Activated CD4-positive, CD25-positive, alpha-beta regulatory T cell treated with anti-CD3 and anti-CD28 coated beads, Interleukin-2, amount 50 U/mL, for 16 hours (primary cell): Measurements from ENCODE around the gene PRKCZ.

ENCODE experiments used
- DNase-seq: peaks from one replicate; pipeline ENCODE4 v3.0.0-alpha.2; 2020; ENCODE audit warnings: low read depth, low spot score

Gene PRKCZ

DNA sequence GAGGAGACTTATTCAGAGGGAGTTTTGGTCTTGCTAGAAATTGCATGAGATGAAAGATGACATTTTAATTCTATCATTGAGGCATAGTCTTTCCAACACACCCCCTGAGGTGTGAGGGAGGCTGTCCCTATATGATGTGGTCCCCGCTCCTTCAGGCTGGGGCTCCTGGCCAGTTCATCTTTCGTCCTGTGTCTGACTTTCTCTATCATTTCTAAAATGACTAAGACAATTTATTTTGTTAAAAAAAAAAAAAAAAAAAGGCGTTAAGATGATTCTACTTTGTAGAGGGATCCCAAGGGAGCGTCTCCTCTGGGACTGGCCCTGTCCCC, 50.5 kb downstream of the PRKCZ start:
- DNase-seq, result no peak

DNA sequence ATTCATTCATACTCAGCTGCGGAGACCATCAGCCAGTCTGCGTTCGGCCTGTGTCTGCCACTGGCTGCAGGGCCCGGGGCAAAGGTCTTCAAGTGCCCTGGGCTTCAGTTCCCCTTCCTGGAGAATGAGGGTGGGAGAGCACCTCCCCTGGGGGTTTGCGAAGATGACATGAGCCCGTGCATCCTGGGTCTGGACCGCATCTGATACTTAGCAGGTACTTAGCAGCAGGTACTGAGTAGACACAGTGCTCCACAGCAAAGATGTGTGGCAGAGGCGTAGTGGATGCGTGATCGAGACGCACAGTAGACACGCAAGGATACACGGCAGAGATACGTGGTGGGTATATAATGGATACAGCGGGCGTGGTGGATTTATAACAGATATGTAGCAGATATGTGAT, 51.3 kb downstream of the PRKCZ start:
- DNase-seq, result no peak

DNA sequence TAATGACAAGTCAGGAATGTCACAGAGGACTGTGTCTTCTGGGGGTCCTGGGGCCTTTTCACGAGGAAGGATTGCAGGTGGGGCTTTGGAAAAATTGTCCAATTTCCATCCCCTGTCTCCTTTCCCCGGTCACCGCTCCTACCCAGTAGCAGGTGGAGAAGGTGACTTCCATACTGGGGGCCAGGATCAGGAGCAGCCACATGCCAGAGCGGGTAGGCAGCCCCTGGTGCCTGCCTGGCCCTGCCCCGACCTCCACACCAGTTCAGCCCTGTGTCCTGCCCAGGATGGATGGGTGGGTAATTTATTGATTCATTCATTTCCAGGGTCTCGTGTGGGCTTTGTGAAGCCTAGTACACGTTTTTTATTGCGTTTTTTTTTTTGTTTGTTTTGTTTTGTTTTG, 51.7 kb downstream of the PRKCZ start:
- no peak for DNase-seq

DNA sequence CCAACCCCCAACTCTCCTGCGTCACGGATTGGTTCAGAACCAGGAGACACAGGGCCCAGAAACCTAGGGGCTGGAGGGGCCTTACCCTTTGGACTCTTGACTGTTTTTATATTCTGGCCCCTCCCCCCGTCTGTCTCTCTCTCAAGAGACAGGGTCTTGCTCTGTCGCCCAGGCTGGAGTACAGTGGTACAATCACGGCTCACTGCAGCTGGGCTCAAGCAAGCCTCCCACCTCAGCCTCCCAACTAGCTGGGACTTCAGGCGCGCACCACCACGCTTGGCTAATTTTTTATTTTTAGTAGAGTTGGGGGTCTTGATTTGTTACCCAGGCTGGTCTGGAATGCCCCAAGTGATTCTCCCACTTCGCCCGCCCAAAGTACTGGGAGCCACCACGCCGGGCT, 52.5 kb downstream of the PRKCZ start:
- no peak for DNase-seq

DNA sequence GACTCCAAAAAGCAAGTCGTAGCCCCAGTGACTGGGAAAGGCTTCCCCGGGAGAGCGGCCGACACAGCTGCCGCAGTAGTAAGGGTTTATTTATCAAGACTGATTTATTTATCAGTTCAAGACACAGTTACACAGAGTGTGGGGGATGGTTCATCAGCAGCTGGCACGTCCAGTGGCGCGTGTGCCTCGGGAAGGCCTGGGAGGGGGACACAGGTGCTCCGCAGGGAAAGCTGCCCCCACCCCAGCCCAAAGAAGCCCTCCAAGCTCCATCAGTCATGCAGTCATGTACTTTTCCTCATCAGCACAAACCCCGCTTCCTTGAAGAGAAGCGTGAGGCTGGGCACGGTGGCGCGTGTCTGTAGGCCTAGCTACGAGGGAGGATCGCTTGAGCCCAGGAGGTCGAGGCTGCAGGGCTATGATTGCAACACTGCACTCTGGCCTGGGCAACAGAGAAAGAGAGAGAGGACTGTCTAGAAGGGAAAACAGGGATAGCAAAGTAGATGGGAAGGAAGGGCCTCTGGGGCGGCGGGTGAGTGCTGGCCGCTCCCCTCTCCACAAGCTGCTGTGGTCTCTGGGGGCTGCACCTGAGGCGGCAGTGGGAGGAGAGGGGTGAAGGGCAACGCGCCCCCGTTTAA, 53.2 kb downstream of the PRKCZ start:
- DNase-seq, result no peak

DNA sequence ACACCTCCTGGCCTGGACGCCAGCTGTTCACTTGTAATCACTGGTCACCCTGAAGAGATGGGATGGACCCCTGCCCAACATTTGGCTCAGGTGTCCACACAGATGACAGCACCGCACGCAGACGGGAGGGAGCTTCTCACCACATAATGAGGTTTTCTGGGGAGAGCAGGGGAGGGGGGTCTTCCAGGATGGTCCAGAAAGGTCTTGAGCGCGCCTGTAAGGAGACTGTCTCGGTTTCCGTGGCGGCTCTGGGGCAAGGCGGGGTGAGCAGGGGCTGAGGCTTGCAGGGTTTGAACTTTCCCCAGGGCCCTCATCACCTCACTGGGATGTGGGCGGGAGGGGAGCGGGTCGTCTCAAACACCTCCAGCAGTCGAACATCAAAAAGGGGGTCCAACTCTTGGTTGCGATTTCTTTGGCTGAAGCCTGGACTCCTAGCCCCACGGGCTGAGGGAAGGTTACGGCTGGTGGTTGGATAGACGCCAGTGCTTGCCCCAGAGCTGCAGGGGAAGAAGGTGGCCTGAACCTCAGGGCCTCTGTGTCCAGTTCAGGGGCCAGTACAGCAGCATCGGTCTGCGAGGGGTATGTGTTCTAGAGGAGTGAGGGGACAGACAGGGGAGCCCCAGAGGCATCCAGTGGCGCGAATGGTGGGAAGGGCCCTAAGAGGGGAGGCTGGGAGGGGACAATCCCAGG, 53.8 kb downstream of the PRKCZ start:
- DNase-seq, result no peak

DNA sequence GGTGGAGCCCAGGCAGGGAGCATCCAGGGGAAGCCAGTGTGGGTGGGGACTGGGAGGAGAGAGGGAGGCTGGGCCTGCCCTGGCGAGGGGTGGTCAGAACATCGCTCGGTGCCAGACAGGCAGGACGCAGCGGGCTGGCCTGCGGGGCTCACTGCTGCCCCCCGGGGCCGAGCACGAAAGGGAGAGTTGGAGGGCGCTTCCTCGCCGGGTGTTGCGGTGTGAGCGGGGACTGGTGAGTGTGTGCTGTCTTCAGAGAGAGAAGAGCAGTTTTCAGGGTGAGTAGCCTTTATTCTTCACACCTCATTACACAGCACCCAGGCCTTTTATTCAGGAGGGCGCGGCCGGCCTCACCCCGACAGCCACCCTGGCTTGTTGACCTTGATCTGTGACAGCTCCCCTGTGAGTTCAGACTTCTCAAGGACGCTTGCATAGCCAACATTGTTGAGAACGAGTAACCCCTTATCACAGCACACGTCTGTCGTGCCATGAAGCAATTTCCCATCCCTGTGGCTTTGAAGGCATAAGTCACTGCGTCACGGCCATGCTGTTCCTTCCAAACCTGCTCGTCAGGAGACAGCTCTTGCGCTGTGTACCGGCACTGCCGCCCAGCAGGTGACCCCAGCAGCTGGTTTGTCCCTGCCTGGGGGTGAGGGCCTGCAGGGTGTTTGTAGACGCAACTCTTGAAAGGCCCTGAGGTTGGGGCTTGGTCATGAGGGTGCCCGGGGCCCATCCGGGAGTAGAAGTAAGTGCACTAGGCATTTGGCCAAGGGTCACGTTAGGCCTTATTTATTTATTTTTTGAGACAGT, 54.6 kb downstream of the PRKCZ start:
- DNase-seq, result no peak

DNA sequence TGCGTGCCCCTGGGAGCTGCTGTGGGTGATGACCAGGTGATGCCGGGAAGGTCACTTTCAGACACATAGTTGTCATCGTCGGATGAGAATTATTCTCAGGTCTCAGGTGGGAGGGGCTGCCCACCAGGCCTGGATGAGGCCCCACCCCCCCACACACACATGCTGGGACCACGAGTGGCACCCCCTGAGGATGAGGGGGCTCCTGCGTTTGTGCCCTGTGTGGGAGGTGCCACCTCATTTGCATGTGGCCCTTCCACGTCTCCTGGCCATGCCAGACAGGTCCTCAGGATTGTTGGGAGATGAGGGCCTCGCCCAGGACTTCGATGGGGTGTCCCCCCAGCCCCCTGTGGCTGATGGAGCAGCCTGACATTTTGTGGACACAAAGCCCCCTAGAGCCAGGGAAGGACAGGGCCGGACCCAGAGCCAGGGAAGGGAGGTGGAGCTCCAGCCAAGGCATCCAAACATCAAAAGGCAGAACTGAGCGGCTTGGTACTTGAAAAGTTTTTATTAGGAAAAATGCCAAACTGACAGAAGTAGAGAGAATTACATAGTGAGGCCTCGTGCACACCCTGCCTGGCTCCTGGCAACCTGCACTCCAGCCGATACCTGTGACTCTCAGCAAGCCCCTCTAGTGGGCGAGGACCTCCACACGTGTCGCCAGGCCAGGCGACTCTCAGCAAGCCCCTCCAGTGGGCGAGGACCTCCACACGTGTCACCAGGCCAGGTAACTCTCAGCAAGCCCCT, 55.7 kb downstream of the PRKCZ start:
- no peak for DNase-seq

DNA sequence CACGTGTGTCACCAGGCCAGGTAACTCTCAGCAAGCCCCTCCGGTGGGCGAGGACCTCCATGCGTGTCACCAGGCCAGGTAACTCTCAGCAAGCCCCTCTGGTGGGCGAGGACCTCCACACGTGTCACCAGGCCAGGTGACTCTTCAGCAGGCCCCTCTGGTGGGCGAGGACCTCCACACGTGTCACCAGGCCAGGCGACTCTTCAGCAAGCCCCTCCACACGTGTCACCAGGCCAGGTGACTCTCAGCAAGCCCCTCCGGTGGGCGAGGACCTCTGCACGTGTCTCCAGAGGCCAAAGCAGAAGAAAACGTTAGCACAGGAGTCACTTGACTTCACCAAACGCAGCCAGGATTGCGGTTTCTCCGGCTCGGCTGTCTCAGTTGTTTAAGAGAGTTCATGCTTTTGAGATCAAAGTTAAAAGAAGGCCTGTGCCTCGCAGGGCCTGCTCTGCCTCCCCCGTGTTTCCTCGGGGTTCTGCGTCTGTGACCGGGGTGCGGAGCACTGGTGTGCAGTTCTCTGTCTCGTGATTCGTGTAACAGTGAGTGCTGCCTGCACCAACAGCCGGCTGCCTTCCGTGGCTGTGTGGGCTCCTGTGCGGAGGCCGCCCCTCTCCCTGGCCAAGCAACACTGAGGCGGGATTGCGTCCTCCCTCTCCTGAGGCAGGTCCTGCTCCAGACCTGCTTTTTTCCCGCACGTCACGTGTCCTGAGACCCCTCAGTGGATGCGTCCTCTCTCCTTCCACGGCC, 56.6 kb downstream of the PRKCZ start:
- DNase-seq, result no peak

DNA sequence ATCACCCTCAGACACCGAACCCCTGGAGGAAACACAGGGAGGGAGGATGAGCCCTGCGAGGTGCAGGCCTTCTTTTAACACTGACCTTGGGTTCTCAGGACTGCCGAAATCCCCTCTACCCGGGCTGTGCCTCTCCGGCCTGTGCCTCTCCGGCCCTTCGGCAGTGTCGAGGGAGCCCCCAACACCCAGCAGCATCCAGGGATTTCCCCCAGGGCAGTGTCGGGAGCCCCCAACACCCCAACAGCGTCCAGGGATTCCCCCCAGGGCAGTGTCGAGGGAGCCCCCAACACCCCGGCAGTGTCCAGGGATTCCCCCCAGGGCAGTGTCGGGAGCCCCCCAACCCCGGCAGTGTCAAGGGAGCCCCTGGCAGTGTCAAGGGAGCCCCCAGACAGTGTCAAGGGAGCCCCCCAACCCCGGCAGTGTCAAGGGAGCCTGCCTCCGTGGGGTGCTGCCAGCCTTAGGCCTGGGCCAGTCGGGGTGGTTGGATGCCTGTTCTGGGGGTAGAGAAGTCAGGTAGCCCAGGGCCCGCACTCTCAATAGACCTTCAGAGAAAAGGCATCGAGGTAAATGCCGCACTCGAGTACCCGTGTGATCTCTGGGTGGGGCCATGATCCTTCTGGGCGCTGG, 57.5 kb downstream of the PRKCZ start:
- no peak for DNase-seq

DNA sequence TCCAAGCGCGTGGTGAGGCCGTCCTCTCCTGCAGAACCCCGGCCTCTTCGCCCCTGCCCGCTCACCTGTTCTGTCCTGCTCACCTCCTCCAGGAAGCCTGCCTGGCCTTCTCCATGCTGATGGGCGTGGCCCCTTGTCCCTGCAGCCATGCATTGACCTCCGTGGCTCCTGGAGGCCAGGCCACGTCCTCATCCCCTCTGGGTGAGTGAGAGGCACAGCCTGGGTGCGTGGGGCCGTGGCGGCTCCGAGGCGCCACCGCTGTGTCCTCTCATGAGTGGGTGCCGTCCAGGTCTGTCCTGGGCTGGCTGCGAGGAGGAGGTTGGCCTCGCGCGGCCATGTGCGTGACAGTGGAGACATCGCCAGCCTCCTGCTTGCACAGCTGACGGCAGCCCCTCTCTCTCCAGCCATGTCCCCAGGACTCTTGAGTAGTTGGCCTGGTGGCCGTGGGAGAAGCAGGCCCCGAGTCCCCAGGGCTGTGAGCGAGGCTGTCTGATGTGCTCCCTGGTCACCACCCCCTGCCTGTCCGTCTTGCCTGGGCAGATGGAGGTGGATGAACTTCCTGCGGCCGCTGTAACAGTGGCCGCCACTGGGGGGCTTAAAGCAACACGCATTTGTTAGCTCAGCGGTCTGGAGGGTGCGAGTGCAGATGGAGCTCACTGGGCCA, 58.1 kb downstream of the PRKCZ start:
- no peak for DNase-seq

DNA sequence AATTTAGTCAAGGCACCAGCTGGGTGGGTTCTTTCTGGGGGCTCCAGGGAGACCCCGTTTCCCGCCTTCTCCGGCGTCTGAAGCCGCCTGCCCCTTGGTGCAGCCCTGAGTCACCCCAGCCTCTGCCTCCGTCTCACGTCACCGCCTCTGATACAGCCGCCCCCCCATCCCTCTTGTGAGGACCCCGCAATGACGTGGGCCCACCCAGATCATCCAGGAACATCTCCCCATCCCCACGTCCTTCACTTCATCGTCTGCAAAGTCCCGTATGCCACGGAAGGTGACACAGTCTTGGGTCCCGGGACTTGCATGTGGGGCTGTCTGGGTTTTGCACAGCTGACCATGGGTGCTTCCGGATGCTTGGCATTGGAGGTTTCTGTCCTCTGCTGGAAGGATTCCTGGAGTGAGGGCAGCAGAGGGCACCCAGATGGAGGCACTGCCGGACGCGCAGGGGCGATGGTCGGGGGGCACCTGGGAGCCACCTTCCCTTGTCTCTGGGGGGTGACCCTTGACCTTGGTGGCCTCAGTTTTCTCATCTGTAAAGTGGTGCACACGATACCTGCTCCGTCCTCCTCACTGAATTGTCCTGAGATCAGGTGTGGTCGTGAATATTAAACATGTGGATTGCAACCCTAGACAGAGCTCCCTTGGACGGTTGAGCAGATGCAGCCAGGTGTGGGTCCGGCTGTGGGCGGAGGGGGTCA, 58.8 kb downstream of the PRKCZ start:
- DNase-seq, result no peak

DNA sequence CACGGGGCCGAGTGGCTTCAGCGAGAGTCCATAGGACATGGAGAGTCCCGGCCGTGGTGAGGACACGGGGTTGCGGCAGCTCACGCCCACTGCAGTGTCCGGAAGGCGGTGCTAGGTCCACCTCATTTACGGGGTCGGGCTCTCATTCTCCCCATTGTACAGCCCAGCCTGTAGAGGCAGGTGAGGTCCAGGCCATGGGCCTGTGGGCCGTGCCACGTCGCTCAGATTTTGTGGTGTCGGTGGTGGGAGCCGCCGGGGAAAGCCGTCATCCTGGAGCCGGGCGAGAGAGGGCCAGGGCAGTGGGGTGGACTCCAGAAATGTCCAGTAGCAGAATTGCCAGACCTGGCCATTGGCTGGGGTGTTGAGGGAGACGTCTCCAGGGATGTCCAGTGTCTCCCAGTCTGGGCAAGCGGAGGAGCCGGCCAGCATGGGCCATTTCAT, 59.4 kb downstream of the PRKCZ start:
- DNase-seq, result no peak

DNA sequence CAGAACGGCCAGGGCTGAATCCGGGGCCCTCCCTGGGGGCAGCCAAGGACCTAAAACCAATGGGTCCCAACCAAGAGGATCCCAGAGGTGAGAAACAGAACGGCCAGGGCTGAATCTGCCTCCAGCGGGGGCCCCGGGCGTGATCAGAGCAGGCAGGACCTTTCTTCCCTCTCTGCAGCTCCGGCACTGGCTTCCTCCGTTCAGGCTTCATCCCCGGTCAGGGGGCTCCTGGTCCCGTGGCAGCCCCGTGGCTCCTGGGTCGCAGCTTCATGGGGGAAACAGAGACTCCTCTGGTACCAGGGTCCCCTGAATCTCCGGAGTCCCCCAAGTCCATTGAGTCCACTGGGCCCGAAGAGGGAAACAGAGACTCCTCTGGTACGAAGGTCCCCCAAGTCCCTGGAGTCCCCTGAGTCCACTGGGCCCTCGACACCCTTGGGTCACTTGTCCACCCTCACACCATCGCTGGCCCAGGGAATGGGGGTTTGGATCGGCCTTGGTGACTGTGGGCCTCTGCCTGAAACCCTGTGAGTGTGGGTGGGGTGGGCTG, 60.1 kb downstream of the PRKCZ start:
- DNase-seq, result no peak

DNA sequence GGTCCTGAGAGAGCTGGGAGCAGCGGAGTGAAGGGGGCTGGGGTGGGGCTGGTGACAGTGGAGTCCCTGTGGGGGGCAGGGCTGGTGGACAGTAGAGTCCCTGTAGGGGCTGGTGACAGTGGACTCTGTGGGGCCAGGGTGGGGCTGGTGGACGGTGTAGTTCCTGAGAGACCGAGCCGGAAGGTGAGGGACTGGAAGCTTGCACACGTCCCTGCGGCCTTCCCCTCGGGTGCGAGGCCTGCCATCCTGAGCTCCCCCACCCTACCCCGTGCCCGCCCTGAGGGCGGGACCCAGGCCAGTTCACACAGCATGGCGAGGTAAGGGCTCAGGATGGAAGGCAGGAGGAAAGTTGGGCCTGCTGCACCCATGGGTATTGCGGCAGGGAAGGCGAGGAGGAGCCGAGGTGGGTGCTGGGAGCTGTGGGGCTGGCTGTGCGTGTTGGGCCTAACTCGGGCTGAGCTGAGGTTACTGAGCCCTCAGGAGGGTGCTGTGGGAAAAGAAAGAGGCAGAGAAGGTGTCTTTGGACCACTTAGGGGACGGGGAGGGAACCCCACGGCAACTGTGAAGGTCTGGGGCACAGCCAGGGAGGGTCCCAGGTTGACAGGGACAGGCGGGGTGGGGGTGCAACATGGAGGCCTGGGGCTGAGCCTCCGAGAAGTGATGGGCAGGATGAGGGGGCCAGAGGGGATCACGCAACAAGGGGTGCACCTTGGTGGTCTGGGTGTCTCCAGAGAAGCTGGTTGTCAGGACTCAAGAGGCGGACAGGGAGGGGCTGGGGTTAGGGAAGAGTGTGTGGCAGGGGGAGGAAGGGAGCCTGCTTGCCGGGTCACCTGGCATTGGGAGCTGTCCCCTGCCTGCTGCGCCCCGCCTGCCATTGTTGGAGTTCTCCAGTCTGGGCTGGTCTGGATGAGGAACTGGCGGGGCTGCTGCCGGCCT, 60.8 kb downstream of the PRKCZ start:
- DNase-seq, result no peak

DNA sequence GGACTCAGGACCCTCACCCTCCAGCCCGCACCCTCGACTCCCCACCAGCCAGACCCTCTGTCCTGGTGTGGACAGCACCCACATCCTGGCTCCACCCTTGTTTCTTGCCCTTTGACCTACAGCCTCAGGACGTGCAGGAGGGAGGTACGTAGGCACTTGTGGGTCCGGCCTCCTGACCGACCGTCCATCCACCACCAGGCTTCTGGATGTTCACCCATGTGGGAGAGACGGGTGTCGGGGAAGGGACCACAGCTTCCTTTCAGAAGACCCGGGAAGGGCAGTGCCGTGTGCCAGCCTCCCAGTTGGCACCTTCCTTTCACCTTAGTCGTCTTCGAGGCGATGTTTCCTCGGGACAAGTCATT, 61.4 kb downstream of the PRKCZ start:
- no peak for DNase-seq

DNA sequence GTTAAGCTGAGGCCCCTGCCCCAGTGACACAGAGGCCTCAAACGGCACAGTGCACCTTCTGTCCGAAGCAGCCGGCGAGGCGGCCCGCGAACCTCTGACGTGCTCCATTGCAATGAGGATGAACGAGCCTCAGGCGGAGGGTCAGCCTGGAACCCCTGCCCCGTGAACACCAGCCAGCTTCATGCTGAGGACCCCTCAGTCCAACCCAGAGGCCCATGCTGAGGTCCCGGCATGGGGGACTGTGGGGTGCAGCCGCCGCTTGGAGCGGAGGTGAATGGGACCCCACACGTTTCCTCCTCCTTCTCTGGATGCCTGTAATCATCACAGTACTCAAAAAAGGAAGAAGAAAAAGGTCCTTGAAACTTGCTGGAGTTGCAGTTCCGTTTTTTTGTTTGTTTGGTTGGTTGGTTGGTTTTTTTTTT, 62.1 kb downstream of the PRKCZ start:
- no peak for DNase-seq

DNA sequence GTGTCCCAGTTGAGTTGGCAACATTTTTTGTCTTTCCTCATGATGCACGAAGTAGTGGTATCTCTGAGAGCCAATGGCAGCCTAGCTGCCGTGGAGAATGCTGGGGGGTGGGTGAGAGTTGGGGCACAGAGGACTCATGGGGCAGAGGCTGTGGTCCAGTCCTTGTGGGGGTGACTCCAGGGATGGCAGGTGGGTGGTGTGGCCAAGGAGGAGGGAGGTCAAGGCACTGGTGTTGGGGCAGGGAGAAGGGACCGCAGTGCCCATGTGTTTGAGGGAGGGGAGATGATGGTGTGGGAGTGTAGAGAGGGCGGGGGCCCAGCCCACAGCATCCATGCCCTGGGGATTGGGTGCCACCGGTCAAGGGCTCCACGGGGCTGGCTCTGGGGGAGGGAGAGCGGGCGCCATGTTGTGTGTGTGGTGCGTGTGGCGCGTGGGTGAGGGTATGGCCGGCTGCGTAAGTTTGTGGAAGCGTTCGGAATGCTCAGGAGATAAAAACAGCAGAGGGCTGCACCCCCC, 63.5 kb downstream of the PRKCZ start:
- DNase-seq, result no peak
